Smooth muscle cell (in vitro differentiated cells): ENCODE data around the gene MAP4K4. TPM values are rescaled to one million over a fixed set of nuclear protein-coding genes. Genes with fewer than 3 reads are reported as not detected.
A peak's percentile ranks its signal among the peaks of the same experiment; 100 is the strongest.

Experiments
- DNase-seq: peaks from one replicate; lab custom pipeline; 2025; ENCODE audit not compliant: unreplicated experiment; lab: John Stamatoyannopoulos, UW
- H2AFZ ChIP-seq: fragments of 200-600 bp; sonication (generic); 2 replicates; pipeline ENCODE4 v1.6.0; 2016; ENCODE audit warnings: antibody characterized with exemption, low read depth, mild to moderate bottlenecking
- H3F3A ChIP-seq: fragments of 200-600 bp; sonication (generic); 2 replicates; pipeline ENCODE4 v1.6.0; 2017; ENCODE audit warnings: antibody characterized with exemption, low read depth
- H3K27ac ChIP-seq: fragments of 200-600 bp; sonication (generic); 2 replicates; pipeline ENCODE4 v1.5.1; 2016; ENCODE audit warnings: low read depth, mild to moderate bottlenecking
- H3K27me3 ChIP-seq: fragments of 200-600 bp; sonication (generic); 2 replicates; pipeline ENCODE4 v1.6.1; 2016; ENCODE audit warnings: low read depth, mild to moderate bottlenecking
- H3K36me3 ChIP-seq: fragments of 200-600 bp; sonication (generic); 2 replicates; pipeline ENCODE4 v1.5.1; 2016; ENCODE audit warnings: low read depth
- H3K4me1 ChIP-seq: fragments of 200-600 bp; sonication (generic); 2 replicates; pipeline ENCODE4 v1.5.1; 2016; ENCODE audit warnings: low read depth
- H3K4me2 ChIP-seq: fragments of 200-600 bp; sonication (generic); 2 replicates; pipeline ENCODE4 v1.6.0; 2016; ENCODE audit warnings: mild to moderate bottlenecking
- H3K4me3 ChIP-seq: fragments of 200-600 bp; sonication (generic); 2 replicates; pipeline ENCODE4 v1.5.1; 2016; ENCODE audit warnings: mild to moderate bottlenecking
- H3K79me2 ChIP-seq: fragments of 200-600 bp; sonication (generic); 2 replicates; pipeline ENCODE4 v1.6.0; 2016; ENCODE audit warnings: low read depth, mild to moderate bottlenecking
- H3K9ac ChIP-seq: fragments of 200-600 bp; sonication (generic); 2 replicates; pipeline ENCODE4 v1.6.0; 2016; ENCODE audit warnings: low read depth
- H3K9me3 ChIP-seq: fragments of 200-600 bp; sonication (generic); replicated peaks from 2 replicates; pipeline ENCODE4 v1.5.1; 2016; ENCODE audit warnings: low read depth
- H4K20me1 ChIP-seq: fragments of 200-600 bp; sonication (generic); 2 replicates; pipeline ENCODE4 v1.6.0; 2016; ENCODE audit warnings: low read depth
- CTCF ChIP-seq: fragments of 200-600 bp; sonication (generic); IDR thresholded peaks from 2 replicates; pipeline ENCODE4 v1.5.1; 2017; ENCODE audit warnings: borderline replicate concordance, mild to moderate bottlenecking, antibody characterized with exemption; ENCODE audit not compliant: insufficient read depth, poor library complexity, severe bottlenecking
- WGBS: methylation state at CpG from one replicate; pipeline ENCODE4 v1.1.7; 2016; ENCODE audit warnings: low lambda C conversion rate; 5-methylcytosine and 5-hydroxymethylcytosine counted together
- polyA plus RNA-seq: library from polyadenylated mRNA; unstranded; fragments of >200 nt; fragmentation: Nextera tagmentation; extraction: Ambion mirVana; gene quantifications from 2 replicates; pipeline ENCODE4 v1.2.1, GENCODE V29; 2016
- total RNA-seq: library from RNA; depleted of rRNA; stranded (reverse); fragments of >200 nt; gene quantifications from 2 replicates; pipeline ENCODE4 v1.2.3, GENCODE V29; 2014

The MAP4K4 gene
- total and polyA plus RNA-seq, 2 experiments from 2014 or later: 68.9 to 107 TPM

- no peak for TF ChIP-seq CTCF
- H3K9me3 ChIP-seq: no peaks in the 10 kb centered on the region
- peaks cover 37% of the 10 kb centered on the region for H3F3A ChIP-seq
- H3K9ac ChIP-seq: peak overlapping the region; percentile 59
- H4K20me1 ChIP-seq: peaks cover 94% of the 10 kb centered on the region
- no peak overlapping the region for H2AFZ ChIP-seq
- H3K4me3 ChIP-seq: no peak overlapping the region
- peaks cover 44% of the 10 kb centered on the region for H3K4me1 ChIP-seq
- H3K27ac ChIP-seq: peak overlapping the region; percentile 98
- DNase-seq: no peak
- no peaks in the 10 kb centered on the region for H3K36me3 ChIP-seq
- H3K4me2 ChIP-seq: peak overlapping the region; percentile 63
- no peaks in the 10 kb centered on the region for H3K27me3 ChIP-seq
- 48% methylated on average over 8 of the region's 8 CpGs for WGBS
- H3K79me2 ChIP-seq: peaks cover 80% of the 10 kb centered on the region
Measured at GRCh38 chr2:101803945-101804696, 106.6 kb downstream of the MAP4K4 start.

GRCh38 chr2:101805152-101806088 lies 107.9 kb downstream of the MAP4K4 start:
- H3K4me3 ChIP-seq: no peak overlapping the region
- peaks cover 44% of the 10 kb centered on the region for H3K4me1 ChIP-seq
- peak overlapping the region; percentile 98 for H3K27ac ChIP-seq
- H3F3A ChIP-seq: peaks cover 37% of the 10 kb centered on the region
- no peak for TF ChIP-seq CTCF
- H4K20me1 ChIP-seq: peaks cover 90% of the 10 kb centered on the region
- H3K79me2 ChIP-seq: peaks cover 80% of the 10 kb centered on the region
- H3K9me3 ChIP-seq: no peaks in the 10 kb centered on the region
- peak overlapping the region; percentile 81 for H3K4me2 ChIP-seq
- no peaks in the 10 kb centered on the region for H3K36me3 ChIP-seq
- no peak overlapping the region for H2AFZ ChIP-seq
- no peak for DNase-seq
- H3K9ac ChIP-seq: peak overlapping the region; percentile 78
- H3K27me3 ChIP-seq: no peaks in the 10 kb centered on the region
- 19% methylated on average over 9 of the region's 9 CpGs for WGBS

GRCh38 chr2:101806123-101806522 lies 108.6 kb downstream of the MAP4K4 start:
- no peak for DNase-seq
- Histone ChIP-seq H3K4me3 (no peak overlapping the region), H3K4me1 (peaks cover 44% of the 10 kb centered on the region), H3F3A (peaks cover 41% of the 10 kb centered on the region), H4K20me1 (peaks cover 90% of the 10 kb centered on the region), H3K9ac (peak overlapping the region; percentile 78), H3K4me2 (peak overlapping the region; percentile 81), H3K27ac (peak overlapping the region; percentile 98), H2AFZ (no peak overlapping the region), H3K79me2 (peaks cover 80% of the 10 kb centered on the region), H3K9me3 (no peaks in the 10 kb centered on the region), H3K36me3 (no peaks in the 10 kb centered on the region), H3K27me3 (no peaks in the 10 kb centered on the region)
- no peak for TF ChIP-seq CTCF
- WGBS: 8% methylated on average over 5 of the region's 5 CpGs
